Kidney tubule cell (primary cell): ENCODE measurements around the gene BAG1.
A peak's percentile ranks its signal among the peaks of the same experiment; 100 is the strongest.

ENCODE experiments used
- DNase-seq: peaks from one replicate; pipeline ENCODE4 v3.0.0-alpha.2; 2018; ENCODE audit warnings: low spot score

BAG1 gene

DNA sequence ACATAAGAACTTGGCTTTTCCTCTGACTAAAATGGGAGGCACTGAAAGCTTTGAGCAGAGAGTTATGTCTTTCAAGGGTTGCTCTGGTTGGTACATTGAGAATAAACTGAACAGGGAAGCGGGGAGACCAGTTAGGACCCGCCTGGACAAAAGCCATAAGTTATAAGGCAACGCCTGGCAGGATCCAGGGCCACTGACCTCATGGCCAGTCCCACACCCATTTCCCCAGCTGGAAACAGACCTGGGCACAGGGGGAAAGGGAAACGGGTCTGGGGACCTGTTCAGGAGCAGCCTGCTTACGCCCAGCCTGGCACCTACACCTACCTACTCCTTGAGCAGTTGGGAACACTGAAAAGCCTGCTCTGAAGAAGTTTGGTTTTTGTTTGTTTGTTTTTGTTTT, 23.2 kb downstream of the BAG1 start:
- no peak for DNase-seq

DNA sequence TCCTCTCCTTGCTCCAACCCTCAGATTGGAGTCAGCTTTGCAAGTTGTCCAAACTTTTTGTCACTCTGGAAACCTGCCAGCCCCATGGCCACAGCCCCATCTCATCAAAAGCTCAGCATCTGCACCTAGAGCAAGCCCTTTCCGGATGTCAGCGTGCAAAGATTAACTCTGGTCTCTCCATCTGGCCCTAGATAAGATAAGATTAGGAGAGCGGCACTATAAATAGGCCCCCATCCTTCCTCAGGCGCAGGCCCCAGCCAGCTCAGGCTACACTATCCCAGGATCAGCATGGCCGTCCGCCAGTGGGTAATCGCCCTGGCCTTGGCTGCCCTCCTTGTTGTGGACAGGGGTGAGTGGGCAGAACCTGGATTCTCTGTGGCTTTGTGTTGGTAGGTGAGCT, 24.6 kb downstream of the BAG1 start, which contains the start of gene SPINK4:
TSS of gene SPINK4 (plus strand) at position 247 of the 400 bp plus-strand sequence. CDS start at position 289, 42 bp downstream.
- DNase-seq = no peak

DNA sequence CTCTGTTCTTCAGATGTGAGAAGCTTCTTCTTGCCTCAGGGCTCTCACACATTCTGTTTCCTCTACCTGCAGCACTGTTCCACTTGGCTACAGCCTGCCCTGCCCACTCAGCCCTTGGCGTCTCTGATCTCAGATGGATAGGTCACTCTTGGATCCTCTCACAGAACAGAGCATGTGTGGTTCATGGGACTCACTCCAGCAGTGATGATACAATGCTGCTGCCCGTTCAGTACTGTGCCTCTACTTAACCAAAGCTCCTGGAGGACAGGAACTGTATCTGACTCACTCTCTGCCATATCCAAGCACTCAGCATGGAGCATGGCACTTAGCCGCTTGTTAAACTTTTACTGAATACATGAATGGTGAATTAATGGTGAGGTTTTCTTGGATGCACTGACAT, 27.9 kb downstream of the BAG1 start:
- peak; percentile 62 for DNase-seq

DNA sequence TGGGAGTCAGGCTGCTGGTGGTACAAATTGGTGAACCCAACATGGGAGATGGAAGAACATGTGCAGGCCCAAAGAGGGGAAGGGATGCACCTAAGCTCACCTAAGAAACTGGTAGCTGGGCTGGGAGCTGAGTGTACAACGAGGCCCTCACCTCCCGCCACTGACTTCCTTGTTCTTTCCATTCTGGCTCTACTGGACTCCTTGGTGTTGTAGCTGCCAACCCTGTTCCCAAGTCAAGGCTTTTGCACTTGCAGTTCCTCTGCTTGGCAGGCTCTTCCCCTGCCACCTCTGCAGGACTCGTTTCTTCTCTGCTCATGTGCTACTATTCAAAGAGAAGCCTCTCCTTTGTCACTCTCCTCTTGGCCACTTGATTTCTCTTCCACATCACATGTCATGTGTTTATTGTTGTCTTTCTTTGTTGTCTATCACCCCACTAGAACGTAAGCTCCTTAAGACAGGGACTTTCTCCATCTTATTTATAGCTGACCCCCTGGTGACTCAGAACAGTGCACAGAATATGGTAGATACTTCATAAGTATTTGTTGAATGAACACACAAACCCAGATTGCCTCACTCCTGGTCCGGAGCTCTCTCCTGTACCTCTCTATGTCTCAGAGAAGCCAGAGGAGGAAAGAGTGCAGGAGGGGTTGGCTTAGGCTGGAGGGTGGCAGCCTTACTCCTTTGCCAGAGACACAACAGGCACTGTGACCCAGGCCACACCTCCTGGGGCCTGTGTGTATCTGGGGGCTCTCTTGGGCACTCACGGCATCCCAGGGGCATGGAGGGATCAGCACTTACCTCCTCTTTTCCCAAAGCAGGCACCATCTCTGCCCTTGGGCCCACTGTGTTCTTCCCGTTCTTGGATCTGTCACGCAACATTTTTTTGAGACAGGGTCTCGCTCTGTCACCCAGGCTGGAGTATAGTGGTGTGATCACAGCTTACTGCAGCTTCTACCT, 29.7 kb downstream of the BAG1 start:
- DNase-seq = no peak

DNA sequence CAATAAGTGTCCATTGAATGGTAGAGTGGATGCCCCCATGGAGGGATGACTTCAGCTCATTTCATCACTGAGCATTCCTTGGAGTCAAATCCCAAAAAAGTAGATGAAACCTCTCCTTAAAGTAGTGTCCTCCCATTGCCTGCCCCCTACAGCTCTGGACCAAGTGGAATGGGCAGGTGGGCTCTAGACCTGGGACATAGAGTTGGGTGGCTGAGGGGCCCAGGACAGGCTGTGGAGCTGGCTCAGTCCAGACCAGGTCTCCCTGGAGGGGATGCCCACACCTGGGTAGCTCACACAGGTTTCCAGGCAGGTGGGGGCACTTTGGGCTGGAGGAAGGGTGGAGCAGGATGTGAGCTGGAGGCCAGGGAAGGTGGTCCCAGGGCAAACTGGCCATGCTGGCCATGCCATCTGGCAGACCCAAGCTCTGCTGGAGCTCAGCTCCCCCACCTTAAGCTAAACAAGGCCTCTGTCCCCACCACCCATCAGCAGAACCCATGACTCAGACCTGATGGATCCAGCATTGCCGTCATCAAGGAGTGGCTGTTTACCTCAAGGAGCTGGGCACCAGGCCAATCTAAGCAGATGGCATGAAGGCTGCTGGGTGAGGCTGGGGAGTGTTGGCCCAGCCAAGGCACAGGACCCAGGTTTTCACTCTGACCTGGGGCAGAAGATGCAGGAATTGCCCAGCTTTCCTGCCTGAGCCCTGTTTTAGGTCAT, 30.7 kb downstream of the BAG1 start:
- DNase-seq = peak; percentile 96

DNA sequence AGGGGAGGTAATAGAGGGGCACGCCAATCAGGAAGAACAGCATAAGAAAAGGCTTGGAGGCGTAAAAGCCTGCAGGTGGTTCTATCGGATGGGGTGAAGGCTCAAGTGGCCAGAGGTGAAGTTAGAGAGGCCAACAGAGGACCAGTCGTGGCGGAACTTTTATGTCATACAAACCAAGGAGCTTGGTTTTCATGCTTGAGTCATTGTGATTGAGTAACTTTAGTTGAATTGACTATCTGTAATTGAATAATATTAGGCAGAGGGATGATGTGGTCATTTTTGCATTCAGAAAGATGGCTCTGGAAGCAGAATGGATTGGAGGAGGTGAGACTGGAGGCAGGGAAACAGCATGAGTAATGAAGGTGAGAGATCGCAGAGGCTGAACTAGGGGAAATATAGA, 31.7 kb downstream of the BAG1 start:
- DNase-seq = no peak

DNA sequence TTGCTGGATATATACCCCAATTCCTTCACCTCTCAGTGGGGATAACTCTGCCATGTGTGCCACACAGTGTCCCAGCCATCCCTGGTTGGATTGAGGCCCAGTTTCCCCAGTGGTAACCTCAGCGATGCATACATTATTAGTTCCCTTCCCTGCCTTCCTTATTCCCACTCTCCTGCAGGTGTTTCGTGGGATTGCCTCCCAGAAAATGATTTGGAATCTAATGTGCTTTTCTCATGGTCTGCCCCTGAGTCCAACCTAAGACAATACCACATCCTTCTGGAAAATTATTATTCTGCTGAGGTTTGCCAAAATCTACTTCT, 32.9 kb downstream of the BAG1 start:
- no peak for DNase-seq

DNA sequence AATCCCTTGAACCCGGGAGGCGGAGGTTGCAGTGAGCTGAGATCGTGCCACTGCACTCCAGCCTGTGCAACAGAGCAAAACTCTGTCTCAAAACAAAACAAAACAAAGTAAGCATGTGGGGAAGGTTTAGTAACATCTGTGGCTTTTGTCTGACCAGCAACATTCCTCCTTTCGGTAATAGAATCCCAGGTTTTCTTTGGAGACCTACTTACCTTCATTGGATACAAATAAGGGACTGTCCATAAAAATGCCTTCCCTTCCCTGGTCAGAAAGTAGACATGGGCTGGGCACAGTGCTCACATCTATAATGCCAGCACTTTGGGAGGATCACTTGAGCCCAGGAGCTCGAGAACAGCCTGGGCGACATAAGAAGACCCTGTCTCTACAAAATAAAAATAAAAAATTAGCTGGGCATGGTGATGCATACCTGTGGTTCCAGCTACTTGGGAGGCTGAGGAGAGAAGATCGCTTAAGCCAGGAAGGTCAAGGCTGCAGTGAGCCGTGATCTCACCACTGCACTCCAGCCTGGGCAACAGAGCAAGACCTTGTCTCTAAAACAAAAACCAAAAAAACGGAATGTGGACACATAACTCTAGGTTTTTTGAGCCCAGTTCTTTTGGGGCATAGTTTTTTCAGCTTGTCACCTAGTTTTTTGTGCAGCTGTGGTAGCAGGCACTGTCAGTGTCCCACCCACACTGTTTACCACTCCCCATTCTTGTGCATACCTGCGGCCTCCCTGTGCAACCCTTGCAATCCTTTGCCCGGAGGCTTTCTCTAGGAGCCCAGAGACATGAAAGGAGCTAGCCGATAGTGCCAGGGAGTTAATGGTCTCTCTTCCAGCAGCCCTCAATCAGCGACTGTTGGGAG, 33.5 kb downstream of the BAG1 start:
- peak; percentile 69 for DNase-seq

DNA sequence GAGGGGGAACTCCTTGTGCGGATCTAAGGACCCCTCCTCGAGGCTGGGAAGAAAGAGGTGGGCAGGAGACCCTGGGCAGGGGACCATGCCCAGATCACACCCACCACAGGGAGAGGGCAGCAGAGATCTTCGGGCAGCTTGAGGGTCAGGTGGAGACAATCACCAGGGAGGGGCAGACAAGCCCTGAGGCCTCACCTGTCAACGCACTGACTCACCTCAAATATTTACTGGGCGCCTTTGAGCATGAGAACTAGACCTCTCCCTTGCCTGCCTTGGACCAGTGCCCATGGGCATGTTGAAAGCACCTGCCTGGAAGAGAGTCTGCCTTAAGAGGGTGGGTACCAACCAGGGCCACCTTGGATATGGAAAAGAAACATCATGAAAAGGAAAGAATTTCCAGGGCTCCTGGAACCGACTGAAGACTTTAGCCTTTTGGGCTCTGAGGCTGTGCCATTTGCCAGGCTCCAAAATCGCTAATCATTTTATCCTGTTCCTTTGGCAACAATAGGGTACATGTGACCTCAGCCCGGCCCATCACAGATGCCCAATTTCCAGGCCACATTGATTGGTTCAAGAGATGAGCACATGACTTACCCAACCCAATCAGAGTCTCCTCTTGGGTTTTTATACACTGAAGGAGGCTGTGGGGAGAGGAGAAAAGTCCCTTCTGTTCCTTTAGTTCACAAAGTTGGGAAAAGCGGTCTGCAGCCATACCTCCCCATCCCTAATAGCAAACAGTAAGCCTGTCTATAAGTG, 35.0 kb downstream of the BAG1 start:
- DNase-seq = peak; percentile 88

DNA sequence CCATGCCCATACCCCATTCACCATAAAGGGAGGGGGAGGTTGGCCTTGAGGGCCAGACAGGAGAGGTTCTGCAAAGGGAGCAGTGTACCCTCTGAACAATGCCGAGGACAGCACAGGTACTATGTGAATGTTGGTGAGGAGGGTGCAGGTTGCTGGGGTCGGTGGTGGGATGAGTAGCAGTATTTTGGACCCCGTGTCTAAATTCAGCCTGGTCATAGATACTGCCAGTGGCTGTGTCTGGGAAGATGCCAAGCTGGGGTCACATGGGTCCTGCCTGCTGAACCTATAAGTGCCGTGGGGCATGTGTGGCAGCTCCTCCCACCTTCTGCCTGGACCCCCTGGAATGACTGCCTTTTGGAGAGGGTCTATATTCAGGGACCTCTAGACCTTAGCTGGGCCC, 35.9 kb downstream of the BAG1 start:
- DNase-seq = no peak

DNA sequence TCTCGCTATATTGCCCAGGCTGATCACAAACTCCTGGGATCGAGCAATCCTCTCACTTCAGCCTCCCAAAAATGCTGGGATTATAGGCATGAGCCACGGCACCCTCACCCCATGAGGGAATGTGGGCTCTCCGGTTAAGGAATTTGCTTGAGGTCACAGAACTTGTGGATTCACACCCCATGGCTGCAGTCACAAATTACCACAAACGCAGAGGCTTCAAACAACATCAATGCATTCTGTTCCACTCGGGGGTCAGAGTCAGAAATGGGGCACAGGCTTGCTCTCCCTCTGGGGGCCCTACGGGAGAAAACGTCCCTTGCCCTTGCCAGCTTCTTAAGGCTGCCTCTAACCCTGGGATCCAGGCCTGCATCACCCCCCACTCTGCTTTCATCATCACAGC, 36.8 kb downstream of the BAG1 start:
- DNase-seq = no peak

DNA sequence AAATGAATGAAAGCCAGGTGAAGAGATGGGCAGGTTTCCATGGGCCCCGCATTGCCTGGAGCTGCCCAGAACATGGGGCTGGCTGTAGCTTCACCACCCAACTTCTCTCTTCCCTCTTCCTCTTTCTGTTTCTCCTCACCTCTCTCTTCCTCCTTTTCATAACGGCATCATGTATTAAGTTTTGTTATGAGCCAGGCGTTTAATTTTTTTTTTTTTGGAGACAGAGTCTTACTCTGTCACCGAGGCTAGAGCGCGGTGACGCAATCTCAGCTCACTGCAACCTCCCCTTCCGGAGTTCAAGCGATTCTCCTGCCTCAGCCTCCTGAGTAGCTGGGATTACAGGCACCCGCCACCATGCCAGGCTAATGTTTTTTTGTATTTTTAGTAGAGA, 37.5 kb downstream of the BAG1 start:
- no peak for DNase-seq

DNA sequence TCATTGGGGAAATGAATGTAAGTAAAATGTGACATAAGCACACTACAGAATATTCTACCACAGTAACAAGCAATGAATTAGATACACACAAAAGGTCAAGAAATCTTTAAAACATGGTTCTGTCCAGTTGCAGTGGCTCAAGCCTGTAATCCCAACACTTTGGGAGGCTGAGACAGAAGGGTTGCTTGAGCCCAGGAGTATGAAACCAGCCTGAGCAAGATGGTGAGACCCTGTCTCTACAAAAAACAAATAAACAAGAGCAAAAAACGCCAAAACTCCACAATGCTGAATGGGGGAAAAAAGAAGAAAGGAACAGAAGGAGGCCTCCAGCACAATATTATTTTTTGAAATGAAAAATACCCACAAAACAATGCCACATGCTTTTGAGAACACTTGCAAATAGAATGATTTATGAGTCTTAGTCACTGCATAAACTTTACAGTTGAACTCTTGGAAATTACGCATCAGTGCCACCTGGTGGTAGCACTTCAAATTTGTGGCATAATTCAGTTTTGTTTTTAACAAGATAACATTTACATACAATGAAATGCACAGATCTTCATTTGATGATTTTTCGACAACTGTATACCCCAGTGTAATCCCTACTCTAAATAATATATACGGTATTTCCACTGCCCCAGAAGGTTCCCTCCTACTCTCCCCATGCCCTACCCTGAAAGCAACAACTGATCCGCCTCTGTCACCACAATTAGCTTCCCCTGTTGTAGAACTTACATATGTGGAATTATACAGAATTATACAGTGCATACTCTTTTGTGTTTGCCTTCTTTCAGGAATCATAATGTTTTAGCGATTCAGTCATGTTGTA, 39.0 kb downstream of the BAG1 start:
- peak; percentile 80 for DNase-seq

DNA sequence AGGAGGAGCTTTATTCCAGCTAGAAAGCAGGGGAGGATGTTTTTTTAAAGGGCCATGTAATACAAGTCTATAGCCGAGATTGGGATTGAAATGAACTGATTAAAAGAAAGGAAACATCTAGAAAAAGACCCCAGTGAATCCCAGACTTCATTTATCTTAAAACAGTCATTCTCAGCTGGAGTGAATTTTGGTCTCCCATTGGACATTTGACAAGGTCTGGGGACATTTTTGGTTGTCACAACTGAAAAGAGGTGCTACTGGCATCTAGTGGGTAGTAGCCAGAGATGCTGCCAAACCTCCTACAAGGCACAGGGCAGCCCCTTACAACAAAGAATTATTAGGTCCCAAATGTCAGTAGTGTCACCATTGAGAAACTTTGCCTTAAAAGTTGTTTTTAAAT, 40.8 kb downstream of the BAG1 start:
- DNase-seq = peak; percentile 24

DNA sequence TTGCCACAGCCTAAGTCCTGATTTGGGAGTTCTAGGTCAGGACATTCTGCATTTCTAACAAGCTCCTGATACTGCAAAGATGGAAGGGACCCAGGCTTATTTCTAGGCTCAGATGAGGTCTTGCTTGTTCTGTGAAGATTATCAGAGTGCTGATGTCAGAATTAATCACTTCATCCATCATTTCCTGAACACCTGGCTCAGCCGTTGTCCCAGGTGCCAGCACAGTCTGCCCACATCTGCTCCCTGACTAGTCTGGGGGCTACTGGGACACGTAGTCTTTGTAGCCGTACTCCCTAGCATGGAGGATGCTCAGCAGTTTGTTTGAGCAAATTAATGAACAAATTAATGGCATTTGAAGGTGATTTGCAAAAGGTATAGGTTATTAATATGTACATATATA, 42.5 kb downstream of the BAG1 start:
- DNase-seq = peak; percentile 53

DNA sequence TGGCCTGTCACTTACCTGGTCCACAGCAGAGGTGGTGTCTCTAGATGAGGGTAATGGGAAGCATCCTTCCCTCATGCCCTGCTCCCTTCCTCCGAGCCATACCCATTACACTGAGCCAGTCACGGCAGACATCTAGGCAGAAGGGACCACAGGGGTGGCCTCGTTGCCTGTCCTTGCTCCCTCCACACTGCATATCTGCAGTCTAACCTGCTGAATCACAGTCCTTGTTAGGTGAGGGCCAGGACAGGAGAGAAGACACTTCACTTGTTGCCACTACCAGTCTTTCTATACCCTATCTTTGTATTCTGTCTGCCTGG, 43.0 kb downstream of the BAG1 start:
- DNase-seq = no peak

DNA sequence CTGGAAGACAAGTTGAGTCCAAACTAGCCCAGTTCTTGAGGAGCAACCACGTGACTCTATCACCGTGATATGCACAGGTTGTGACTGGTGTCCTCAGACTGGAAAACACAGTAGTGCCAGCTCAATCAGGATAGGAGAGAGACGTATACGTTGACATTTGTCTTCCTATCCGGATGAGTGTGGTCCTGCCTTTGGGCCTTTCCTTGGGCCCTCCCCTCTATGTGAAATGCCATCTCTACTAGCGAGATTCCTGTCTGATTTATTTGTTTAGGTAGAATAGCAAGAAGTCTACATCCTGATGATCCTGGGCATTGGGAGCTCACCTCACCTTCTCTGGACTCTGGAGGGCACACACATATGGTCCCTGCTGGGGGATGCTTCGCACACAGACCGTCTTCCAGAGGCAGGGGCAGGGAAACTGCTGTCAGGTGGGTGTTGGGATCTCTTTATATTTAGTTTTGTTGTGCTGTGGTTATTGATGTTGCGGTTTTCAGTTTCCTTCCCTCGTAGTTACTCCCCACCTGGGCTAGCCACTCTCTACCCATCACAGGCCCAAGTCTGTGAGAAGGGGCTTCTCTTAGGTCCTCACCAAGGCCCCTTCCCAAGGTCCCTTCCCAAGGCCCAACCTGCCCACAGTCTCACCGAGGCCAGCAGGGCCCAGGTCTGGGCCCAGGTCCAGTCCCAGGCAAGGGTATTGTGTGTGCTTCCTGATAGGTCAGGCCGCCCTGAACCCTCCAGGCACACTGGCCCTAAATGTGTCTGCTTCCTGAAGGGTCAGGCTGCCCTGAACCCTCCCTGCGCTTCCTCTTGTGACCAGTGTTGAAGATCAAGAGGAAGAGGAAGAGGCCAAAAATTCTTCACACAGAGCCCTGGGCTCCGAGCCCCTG, 43.6 kb downstream of the BAG1 start:
- no peak for DNase-seq

DNA sequence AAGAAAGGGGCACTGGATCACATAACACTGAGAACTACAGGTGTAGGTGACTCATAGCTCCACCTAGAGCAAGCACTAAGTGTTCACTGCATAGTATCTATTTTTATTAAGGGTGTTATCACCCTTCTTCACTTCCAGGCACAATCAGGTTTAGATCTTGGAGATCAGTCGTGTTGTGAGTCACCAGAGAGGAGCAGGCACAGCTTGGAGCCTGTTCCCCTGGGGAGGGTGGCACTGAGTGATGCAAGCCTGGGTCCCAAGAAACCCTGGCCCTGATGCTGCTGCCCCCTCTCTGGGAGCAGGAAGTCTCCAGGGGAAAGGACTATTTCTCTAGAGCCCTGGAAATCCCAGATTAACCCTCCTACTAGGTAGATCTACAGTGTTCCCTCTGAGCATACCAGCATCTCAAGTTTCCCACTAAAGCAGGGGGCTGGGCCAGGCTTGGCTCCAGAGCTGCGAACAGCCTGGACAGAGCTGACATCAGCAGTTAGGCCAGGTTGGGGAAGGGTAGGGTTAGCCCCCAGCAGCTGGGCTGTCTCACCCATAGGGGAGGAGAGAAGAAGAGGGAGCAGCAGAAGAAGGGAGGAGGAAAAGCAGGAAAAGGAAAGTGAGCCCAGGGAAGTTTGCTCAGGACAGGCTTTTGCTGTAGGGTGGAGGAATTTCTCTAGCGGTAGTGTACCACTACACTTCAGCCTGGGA, 52.7 kb downstream of the BAG1 start:
- DNase-seq = peak; percentile 63

DNA sequence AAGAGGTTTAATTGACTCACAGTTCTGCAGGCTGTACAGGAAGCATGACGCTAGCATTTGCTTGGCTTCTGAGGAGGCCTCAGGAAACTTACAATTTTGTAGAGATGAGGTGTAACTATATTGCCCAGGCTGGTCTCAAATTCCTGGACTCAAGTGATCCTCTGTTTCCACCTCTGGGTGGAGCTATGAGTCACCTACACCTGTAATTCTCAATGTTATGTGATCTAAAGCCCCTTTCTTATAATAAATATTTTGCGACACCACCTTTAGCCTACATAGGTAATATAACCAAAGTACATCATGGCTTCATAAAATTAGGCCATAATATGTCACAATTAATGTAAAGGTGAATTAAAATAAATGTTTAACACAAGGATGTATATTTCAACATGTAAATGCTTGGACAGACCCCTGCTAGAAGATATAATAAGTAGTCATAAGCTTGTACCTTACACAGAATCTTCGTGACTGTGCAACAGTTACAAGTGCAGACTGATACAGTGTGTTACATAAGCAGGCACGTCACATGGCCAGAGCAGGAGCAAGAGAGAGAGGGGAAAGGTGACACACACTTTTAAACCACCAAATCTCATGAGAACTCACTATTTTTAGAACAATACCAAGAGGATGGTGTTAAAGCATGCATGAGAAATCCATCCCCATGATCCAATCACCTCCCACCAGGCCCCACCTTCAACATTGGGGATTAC, 54.3 kb downstream of the BAG1 start:
- no peak for DNase-seq
